ENCODE measurements around the gene CERS1.
"Not testable (repeated sequence)": the region's sequence is repeated elsewhere in the genome, so short reads cannot be mapped to it uniquely, and the experiment has no call there.

The CERS1 gene

GRCh38 chr19:18920400-18920799 is 24.4 kb upstream of the CERS1 start:
- peak overlapping the region; percentile 68; the same call in 1 of the 2 replicates for H3K9ac ChIP-seq
- TF ChIP-seq CTCF (conservative IDR thresholded peaks at IDR 0.05; ENCODE audit: low read depth, low read length): no peak
- no peaks in the 10 kb centered on the region for H3K27me3 ChIP-seq (ENCODE audit: insufficient read depth, low read depth)
- peak overlapping the region; percentile 65 for H3K4me2 ChIP-seq
- peaks cover 22% of the 10 kb centered on the region for H3K4me1 ChIP-seq (ENCODE audit: low read depth, poor library complexity, severe bottlenecking)
- no peak overlapping the region for H3K27ac ChIP-seq
- H3K4me3 ChIP-seq (IDR thresholded peaks at IDR 0.05; ENCODE audit: insufficient read depth, low read depth, low read length): no peak overlapping the region
- H3K79me2 ChIP-seq (ENCODE audit: insufficient read depth, low read depth): peaks cover 58% of the 10 kb centered on the region
- no peak overlapping the region for H2AFZ ChIP-seq (ENCODE audit: low read depth)
- peaks cover 3% of the 10 kb centered on the region; the same call in 1 of the 2 replicates for H3K36me3 ChIP-seq (ENCODE audit: insufficient read depth)
- no peaks in the 10 kb centered on the region for H4K20me1 ChIP-seq (ENCODE audit: insufficient read depth)

GRCh38 chr19:18919900-18920214 is 23.9 kb upstream of the CERS1 start:
- peaks cover 28% of the 10 kb centered on the region for H3K4me1 ChIP-seq (ENCODE audit: low read depth, poor library complexity, severe bottlenecking)
- H3K4me3 ChIP-seq (IDR thresholded peaks at IDR 0.05; ENCODE audit: insufficient read depth, low read depth, low read length): no peak overlapping the region
- H3K27me3 ChIP-seq (ENCODE audit: insufficient read depth, low read depth): no peaks in the 10 kb centered on the region
- peak overlapping the region; percentile 65 for H3K4me2 ChIP-seq
- H3K36me3 ChIP-seq (ENCODE audit: insufficient read depth): peaks cover 3% of the 10 kb centered on the region; the same call in 1 of the 2 replicates
- H4K20me1 ChIP-seq (ENCODE audit: insufficient read depth): no peaks in the 10 kb centered on the region
- peak overlapping the region; percentile 68 for H3K9ac ChIP-seq
- TF ChIP-seq CTCF (conservative IDR thresholded peaks at IDR 0.05; ENCODE audit: low read depth, low read length): no peak
- peak overlapping the region; percentile 38; the same call in 1 of the 2 replicates for H3K27ac ChIP-seq
- H3K79me2 ChIP-seq (ENCODE audit: insufficient read depth, low read depth): peaks cover 63% of the 10 kb centered on the region
- H2AFZ ChIP-seq (ENCODE audit: low read depth): peak overlapping the region; percentile 24; the same call in 1 of the 2 replicates

- Histone ChIP-seq H3K4me2 (peak within 1 kb of the TSS; percentile 79), H3K4me3 (IDR thresholded peaks at IDR 0.05; ENCODE audit: insufficient read depth, low read depth, low read length) (peak within 1 kb of the TSS; percentile 36), H3K36me3 (ENCODE audit: insufficient read depth) (peaks cover under 1% of the 10 kb centered on the region; the same call in 1 of the 2 replicates), H3K4me1 (ENCODE audit: low read depth, poor library complexity, severe bottlenecking) (peaks cover 30% of the 10 kb centered on the region), H3K9ac (peak within 1 kb of the TSS; percentile 97), H3K79me2 (ENCODE audit: insufficient read depth, low read depth) (peaks cover 69% of the 10 kb centered on the region), H4K20me1 (ENCODE audit: insufficient read depth) (no peaks in the 10 kb centered on the region), H3K27me3 (ENCODE audit: insufficient read depth, low read depth) (no peaks in the 10 kb centered on the region), H3K27ac (peak within 1 kb of the TSS; percentile 89), H2AFZ (ENCODE audit: low read depth) (peak within 1 kb of the TSS; percentile 63)
- TF ChIP-seq CTCF (conservative IDR thresholded peaks at IDR 0.05; ENCODE audit: low read depth, low read length): no peak
These were observed 23.3 kb upstream of the CERS1 start, which contains the start of the genes COPE and DDX49 for GRCh38 chr19:18919086-18919899. COPE (minus strand) TSS chr19:18919387; CDS start chr19:18919348, 39 bp downstream. DDX49 (plus strand) TSS chr19:18919715; CDS start chr19:18919742, 27 bp downstream.

- H3K4me3 ChIP-seq (IDR thresholded peaks at IDR 0.05; ENCODE audit: insufficient read depth, low read depth, low read length); H3K36me3 ChIP-seq (ENCODE audit: insufficient read depth); H4K20me1 ChIP-seq (ENCODE audit: insufficient read depth); H3K27ac ChIP-seq; H3K27me3 ChIP-seq (ENCODE audit: insufficient read depth, low read depth); H3K9ac ChIP-seq; H2AFZ ChIP-seq (ENCODE audit: low read depth): not testable (repeated sequence)
- peaks cover 30% of the 10 kb centered on the region for H3K4me1 ChIP-seq (ENCODE audit: low read depth, poor library complexity, severe bottlenecking)
- H3K4me2 ChIP-seq: peak overlapping the region; percentile 79
- peaks cover 79% of the 10 kb centered on the region for H3K79me2 ChIP-seq (ENCODE audit: insufficient read depth, low read depth)
These were observed 21.6 kb upstream of the CERS1 start for GRCh38 chr19:18917593-18917992.

GRCh38 chr19:18915639-18916038 is 19.7 kb upstream of the CERS1 start:
- Histone ChIP-seq H3K36me3 (ENCODE audit: insufficient read depth) (no peaks in the 10 kb centered on the region), H4K20me1 (ENCODE audit: insufficient read depth) (no peaks in the 10 kb centered on the region), H2AFZ (ENCODE audit: low read depth) (no peak overlapping the region), H3K27ac (no peak overlapping the region; the same call in 1 of the 2 replicates), H3K4me1 (ENCODE audit: low read depth, poor library complexity, severe bottlenecking) (peaks cover 30% of the 10 kb centered on the region), H3K9ac (no peak overlapping the region), H3K4me3 (IDR thresholded peaks at IDR 0.05; ENCODE audit: insufficient read depth, low read depth, low read length) (no peak overlapping the region), H3K4me2 (peak overlapping the region; percentile 5; the same call in 1 of the 2 replicates), H3K79me2 (ENCODE audit: insufficient read depth, low read depth) (peaks cover 68% of the 10 kb centered on the region), H3K27me3 (ENCODE audit: insufficient read depth, low read depth) (no peaks in the 10 kb centered on the region)
- TF ChIP-seq CTCF (conservative IDR thresholded peaks at IDR 0.05; ENCODE audit: low read depth, low read length): peak; percentile 65

Data from KMS-11 (cell line).